ENCODE measurements around the gene EIF4EBP2.

EIF4EBP2 gene

GRCh38 chr10:70412356-70412755, 8.4 kb downstream of the EIF4EBP2 start:
- no peak for TF ChIP-seq CTCF (IDR thresholded peaks at IDR 0.05; ENCODE audit: low read depth, low read length)
- no peak overlapping the region for H3K4me3 ChIP-seq (replicated peaks in 1 of 2; ENCODE audit: low read depth in 2 of 2, low read length in 2 of 2)
- no peak for DNase-seq (ENCODE audit: low read depth in 2 of 2)

GRCh38 chr10:70417568-70417967, 13.6 kb downstream of the EIF4EBP2 start:
- peak in 1 of 2 donors; percentile 35 for DNase-seq (ENCODE audit: low read depth in 2 of 2)
- TF ChIP-seq CTCF (IDR thresholded peaks at IDR 0.05; ENCODE audit: low read depth, low read length): no peak
- H3K4me3 ChIP-seq (replicated peaks in 1 of 2; ENCODE audit: low read depth in 2 of 2, low read length in 2 of 2): no peak overlapping the region

GRCh38 chr10:70418229-70418628, 14.3 kb downstream of the EIF4EBP2 start:
- DNase-seq (ENCODE audit: low read depth in 2 of 2): peak; percentile 16 to 84
- H3K4me3 ChIP-seq (replicated peaks in 1 of 2; ENCODE audit: low read depth in 2 of 2, low read length in 2 of 2): no peak overlapping the region
- no peak for TF ChIP-seq CTCF (IDR thresholded peaks at IDR 0.05; ENCODE audit: low read depth, low read length)

GRCh38 chr10:70418713-70419112, 14.8 kb downstream of the EIF4EBP2 start:
- DNase-seq (ENCODE audit: low read depth in 2 of 2): no peak
- H3K4me3 ChIP-seq (replicated peaks in 1 of 2; ENCODE audit: low read depth in 2 of 2, low read length in 2 of 2): no peak overlapping the region
- TF ChIP-seq CTCF (IDR thresholded peaks at IDR 0.05; ENCODE audit: low read depth, low read length): no peak

GRCh38 chr10:70424320-70424719, 20.4 kb downstream of the EIF4EBP2 start:
- no peak for TF ChIP-seq CTCF (IDR thresholded peaks at IDR 0.05; ENCODE audit: low read depth, low read length)
- no peak overlapping the region for H3K4me3 ChIP-seq (replicated peaks in 1 of 2; ENCODE audit: low read depth in 2 of 2, low read length in 2 of 2)
- no peak for DNase-seq (ENCODE audit: low read depth in 2 of 2)

GRCh38 chr10:70425096-70425495, 21.2 kb downstream of the EIF4EBP2 start:
- TF ChIP-seq CTCF (IDR thresholded peaks at IDR 0.05; ENCODE audit: low read depth, low read length): no peak

GRCh38 chr10:70426823-70427222, 22.9 kb downstream of the EIF4EBP2 start:
- DNase-seq (ENCODE audit: low read depth in 2 of 2): no peak
- TF ChIP-seq CTCF (IDR thresholded peaks at IDR 0.05; ENCODE audit: low read depth, low read length): no peak
- no peak overlapping the region for H3K4me3 ChIP-seq (replicated peaks in 1 of 2; ENCODE audit: low read depth in 2 of 2, low read length in 2 of 2)

More at GRCh38 chr10:70425096-70425495, 21.2 kb downstream of the EIF4EBP2 start:
- H3K4me3 ChIP-seq (replicated peaks in 1 of 2; ENCODE audit: low read depth in 2 of 2, low read length in 2 of 2): no peak overlapping the region
- DNase-seq (ENCODE audit: low read depth in 2 of 2): no peak
